HG03439 (cell line): ENCODE results near the gene CELA2A.
"Not testable (repeated sequence)": the region's sequence is repeated elsewhere in the genome, so short reads cannot be mapped to it uniquely, and the experiment has no call there.

Experiments
- ATAC-seq: cut with Tn5 transposase; IDR thresholded peaks from one replicate; pipeline ENCODE4 v1.9.1; 2021; ENCODE audit warnings: mild to moderate bottlenecking, moderate library complexity; ENCODE audit not compliant: unreplicated experiment

CELA2A gene

DNA sequence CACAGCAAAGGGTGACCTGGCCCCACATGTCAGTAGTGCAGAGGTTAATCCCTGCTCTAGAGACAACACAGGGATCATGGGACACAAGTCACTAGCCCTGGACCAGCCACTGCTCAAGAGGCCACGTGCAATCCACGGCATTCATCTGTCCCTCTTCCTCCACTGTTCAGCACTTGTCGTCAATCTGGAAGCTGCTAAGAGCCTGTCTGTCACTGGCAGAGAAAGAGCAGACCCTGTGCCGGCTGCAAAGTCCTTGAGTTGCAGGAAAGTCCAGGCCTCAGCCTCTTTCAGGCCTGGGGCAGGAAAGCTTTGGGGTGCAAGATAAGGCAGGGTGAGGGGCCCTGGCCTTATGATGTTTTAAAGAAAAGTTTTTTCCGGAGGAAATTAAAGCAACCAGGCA is 36.1 kb downstream of the CELA2A start:
- no peak for ATAC-seq

DNA sequence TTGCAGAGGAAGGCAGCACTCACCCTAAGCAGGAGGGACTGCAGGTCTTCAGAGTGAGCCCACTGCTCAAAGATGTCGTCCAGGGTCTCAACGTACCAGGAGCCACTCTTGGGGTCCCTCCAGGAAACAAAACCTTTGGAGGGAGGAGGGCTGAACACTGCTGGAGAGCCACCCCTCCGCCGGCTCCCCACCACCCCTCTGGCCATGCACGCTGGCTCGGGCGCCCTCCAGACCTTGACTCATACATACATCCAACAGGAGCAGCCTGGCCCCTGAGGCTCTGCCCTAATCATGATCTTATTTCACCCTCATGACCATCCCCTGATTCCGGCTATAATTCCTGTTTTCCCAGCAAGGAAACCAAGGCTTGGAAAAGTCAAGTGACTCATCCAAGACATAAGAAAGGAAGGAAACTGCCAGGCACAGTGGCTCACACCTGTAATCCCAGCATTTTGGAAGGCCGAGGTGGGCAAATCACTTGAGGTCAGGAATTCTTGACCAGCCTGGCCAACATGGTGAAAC is 37.4 kb downstream of the CELA2A start:
- ATAC-seq = no peak

DNA sequence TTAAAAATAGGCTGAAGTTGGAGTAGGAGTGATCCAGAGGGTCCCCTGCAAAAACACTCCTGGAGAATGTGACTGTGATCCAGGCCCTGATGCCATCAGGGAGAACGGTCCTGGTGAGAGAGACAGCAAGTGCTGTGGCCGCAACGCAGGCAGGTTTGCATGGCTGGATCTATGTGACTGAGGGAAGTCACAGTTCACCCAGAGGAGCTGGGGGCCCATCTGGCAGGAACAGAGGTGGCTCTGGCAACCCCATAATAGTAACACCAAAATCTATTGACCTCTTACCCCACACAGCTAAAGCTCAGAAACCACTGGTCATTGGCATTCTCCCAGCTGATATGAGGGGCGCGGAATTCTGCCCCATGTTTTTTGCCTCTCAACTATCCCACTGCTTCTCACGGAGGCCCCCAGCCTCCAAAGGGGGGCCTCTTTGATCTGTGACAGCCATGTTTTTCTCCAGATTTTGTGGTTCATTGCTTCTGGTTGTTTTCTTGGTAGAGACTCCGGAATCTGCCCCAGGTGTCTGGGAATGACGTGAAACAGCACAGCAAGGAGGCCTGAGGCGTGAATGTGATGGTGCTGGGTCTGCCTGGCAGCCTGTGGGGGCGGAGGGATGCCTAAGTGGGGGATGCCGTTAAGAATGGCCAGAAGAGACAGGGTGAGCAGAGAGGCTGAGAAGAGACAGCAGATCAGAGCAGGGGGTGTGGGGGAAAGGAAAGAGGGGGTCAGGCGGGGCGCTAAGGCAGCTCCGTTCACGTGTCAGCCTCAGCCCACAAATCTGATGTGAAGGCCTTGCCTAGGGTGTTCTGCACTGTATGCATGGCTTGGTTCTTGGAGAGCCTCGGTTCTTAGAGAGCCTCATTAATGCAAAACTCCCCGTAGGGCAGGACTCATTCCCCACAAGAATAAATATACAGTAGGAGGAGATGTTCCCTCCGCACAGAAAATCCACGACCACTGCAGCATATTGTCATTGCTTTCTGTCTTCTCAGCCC is 43.9 kb downstream of the CELA2A start:
- ATAC-seq = no peak

DNA sequence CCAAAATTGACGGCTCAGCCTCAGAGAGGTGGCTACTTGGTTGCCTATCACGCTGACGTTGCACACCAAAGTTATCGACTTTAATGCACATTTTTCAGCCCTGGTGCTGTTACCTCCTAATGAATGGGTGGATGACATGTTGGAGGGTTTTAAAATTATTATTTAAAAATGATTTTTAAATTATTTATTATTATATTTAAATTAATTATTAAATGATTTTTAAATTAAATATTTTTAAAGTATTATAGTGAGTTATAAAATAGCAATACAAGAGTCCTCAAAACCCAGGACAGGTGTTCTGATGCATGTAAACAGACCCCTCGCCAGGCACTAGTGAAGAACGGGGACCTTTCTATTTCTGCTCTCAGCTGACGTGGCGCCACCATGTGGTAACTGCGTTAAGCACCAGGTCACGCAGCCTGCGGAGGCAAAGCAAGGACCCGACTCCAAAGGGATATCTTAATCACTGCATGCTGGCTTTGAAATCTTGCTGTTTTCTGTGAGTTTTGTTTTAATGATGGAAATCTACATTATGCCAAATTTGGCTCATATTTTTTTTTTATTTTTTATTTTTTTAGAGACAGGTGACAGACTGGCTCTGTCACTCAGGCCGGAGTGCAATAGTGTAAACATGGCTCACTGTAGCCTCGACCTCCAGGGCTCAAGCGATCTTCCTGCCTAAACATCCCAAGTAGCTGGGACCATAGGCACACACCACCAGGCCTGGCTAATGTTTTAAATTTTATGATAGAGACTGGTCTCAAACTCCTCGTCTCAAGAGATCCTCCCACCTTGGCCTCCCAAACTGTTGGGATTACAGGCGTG is 44.9 kb downstream of the CELA2A start:
- ATAC-seq = no peak

DNA sequence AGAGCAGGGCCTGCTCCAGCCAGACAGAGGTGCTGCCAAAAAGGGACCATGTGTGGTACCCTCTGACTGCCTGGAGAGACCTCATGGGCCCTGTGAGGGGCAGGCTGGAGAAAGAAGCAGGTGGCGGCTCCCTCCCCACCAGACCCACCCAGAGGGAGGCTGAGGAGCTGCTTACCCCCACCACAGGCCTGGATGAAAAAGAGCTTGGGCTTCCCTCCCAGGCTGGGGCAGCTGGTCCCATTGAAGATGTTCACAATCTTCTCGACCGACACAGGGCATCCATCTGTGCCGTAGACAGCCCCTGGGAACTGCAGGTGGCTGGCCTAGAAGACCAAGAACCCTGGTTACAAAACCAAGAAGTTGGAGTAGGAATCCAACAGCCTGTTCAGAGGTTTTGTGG is 47.9 kb downstream of the CELA2A start:
- ATAC-seq = no peak

DNA sequence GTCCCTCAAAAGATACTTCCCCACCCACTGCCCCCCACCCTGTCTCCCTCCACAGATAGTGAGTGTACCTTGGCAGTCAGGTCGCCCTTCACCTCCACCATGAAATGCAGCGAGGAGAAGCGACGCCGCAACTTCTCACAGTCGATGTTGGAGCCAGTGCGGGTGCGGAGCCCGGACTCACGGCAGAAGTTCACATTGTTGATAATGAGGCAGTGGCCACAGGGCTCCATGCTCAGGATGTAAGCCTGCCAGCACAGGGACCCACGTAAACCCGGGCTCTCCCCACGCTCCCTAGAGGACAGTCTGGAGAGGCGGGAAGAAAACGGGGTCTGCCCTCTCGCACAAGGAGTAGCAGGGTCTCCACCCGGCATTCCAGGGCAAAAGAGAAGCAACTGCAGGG is 50.3 kb downstream of the CELA2A start:
- no peak for ATAC-seq

DNA sequence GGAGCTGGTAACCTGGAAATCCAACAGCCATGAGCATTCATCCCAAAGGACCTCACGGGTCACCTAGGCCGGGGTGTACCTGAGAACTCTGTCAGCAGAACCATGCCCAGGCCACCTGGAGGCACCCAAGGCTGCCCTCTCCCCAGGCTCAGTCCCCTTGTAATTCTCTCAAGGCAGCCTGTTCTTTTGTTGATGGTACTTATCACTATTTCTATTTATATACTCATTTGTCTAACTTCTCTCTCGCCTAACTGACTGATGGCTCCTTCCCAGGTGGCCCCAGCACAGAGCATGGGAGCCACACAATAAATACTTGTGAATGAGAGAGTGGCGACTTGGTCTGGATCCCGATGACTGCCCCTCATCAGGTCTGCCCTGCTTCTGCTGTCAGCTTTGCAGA is 50.7 kb downstream of the CELA2A start:
- no peak for ATAC-seq

DNA sequence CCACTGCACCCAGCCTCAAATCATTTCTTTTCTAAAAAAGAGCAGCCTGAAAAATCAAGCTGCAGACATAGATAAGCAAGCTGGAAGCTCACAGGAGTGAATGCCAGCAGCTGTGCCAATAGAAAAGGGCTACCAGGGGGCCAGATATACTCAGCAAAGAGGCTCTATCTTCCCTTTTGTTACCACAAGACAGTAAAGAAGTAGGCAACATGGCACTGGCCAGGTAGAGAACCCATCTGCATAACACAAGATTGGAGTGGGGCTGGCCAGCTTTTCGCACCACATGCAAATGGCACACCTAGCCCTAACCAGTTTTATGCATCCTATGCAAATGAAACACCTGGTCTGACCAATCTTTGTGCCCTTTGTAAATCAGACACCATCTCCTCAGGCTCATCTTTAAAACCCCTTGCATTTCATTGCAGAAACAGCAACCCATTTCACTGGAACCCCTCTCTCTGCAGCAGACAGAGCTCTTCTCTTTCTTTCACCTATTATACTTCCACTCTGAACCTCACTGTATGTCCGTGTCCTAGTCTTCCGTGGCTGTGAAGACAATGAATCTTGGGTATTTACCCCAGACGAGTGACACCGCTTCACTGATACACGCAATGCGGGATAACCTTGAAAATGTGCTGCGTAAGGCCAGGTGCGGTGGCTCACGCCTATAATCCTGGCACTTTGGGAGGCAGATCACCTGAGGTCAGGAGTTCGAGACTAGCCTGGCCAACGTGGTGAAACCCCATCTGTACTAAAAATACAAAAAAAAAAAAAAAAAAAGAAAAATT is 52.4 kb downstream of the CELA2A start:
- ATAC-seq = no peak

DNA sequence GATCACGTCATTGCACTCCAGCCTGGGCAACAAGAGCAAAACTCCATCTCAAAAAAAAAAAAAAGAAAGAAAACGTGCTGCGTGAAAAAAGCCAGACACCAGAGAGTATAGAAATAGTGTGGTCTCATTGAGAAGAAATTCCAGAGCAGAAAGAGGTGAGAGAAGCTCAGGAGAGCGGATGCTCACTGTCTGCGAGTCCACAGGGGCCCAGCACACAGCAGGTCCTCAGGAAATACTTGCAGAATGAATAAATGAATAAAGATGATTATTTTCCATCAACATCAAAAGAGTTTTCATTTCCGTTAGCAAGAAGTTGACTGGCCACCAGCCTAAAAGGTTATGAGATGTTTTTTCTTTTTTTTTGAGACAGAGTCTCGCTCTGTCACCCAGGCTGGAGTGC is 53.1 kb downstream of the CELA2A start:
- ATAC-seq = no peak

DNA sequence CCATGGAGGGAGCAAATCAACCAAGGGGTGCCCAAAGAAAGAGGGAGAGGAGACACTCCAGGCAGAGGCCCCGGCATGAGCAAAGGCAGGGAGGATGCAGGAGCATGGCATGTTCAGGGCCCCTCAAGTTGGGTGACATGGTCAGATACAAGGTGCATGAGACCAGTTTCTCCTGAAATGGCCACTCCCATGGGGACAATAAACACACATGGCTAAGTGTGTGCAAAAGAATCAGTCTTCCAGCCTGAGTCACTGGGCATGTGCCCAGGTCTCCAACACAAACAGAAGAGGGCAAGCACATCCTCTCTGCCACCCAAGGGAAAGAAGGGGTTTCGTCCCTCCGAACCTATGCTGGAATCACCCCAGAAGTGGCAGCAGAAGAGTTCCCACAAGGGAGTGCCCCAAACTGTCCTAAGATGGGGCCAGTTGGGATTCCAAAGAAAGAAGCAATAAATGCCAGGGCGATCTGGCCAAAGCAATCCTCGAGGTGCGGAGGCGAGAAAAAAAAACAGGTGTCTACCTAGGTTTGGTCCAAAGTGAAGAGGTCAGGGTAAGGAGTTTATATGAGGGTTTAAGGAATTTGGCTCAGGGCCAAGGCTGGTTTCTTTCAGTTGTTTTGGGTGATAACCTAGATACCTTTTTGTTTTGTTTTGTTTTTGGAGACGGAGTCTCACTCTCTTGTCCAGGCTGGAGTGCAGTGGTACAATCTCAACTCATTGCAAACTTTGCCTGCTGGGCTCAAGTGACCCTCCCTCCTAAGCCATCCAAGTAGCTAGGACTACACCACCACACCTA is 54.3 kb downstream of the CELA2A start:
- no peak for ATAC-seq

DNA sequence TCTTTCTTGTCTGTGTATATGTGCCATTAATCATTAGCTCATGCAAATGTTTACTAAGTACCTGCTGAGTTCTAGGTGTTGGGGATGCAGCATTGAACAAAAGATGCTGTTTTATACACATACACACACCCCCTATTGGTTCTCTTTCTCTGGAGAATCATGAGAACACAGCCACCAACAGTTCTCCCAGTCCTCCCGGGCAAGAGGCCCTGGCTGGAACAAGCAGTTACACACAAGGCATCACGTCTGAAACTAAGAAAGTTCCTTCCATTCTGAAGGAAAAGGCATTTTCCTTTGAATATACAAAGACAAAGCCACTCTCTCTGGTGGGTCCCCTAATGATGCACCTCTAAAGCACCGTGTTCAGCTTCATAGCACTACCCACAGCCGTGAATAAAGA is 56.7 kb downstream of the CELA2A start:
- ATAC-seq = no peak

DNA sequence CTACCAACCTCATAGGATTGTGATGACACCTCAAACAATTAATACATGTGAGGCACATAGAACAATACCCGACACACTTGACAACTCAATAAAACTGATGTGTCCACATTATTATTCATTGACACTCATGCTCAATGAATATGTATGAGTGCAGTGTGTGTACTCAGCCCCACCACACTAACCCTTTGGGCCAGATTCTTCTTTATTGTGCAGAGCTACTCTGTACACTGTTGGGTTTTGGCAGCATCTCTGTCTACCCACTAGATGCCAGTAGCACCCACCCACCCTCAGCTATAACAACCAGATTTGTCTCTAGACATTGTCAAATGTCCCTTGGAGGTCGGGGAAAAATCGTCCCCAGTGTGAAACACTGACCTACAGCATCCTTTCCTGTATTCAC is 57.4 kb downstream of the CELA2A start:
- ATAC-seq = no peak

DNA sequence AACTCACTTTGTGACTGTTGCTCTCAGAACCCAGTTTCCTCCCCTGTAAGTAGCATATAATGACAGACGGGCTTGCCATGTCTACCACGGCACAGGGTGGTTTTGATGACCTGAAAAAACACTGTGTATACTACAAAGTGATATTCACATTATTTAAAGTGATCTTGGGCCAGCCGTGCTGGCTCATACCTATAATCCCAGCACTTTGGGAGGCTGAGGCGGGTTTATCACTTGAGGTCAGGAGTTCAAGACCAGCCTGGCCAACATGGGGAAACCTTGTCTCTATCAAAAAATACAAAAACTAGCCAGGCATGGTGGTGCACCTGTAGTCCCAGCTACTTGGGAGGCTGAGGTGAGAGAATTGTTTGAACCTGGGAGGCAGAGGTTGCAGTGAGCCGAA is 58.0 kb downstream of the CELA2A start:
- not testable (repeated sequence) for ATAC-seq

DNA sequence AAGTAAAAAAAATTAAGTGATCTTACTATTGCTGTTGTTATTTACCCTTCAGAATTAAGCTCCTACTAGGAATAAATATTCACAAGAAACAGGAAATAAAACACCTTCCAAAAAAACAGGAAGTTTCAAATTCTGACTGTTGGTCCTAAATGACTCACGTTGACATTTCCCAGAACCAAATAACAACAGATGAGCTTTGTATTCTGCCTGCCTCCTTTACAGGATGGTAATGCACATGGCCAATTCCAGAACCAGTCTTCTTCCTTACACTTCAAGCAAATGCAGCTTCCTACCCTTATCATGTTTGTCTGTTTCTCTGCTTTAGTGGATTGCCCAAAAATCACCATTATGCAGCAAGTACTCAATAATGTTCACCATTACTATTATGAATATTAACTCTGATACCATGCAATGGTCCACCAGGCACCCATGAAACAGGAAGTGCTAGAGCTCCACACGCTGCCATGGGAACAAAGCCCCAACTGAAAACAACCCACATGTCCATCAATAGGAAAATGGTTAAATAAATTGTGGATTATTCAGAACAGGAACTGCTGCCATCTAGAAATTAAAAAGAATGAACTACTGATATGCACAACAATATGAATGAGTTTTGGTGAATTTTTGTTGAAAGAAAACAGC is 58.6 kb downstream of the CELA2A start:
- no peak for ATAC-seq

DNA sequence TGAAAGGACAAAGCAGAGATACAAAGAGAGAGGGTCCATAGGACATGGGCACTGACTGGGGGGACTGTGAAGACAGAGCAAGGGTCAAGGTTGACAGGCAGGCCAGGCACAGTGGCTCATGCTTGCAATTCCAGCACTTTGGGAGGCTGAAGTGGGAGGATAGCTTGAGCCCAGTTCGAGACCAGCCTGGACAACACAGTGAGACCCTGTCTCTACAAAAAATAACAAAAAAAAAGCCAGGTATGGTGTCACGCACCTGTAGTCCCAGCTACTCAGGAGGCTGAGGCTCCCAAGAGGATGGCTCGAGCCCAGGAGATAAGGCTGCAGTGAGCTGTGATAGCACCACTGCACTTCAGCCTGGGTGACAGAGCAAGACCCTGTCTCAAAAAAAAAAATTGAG is 63.1 kb downstream of the CELA2A start:
- ATAC-seq = no peak

DNA sequence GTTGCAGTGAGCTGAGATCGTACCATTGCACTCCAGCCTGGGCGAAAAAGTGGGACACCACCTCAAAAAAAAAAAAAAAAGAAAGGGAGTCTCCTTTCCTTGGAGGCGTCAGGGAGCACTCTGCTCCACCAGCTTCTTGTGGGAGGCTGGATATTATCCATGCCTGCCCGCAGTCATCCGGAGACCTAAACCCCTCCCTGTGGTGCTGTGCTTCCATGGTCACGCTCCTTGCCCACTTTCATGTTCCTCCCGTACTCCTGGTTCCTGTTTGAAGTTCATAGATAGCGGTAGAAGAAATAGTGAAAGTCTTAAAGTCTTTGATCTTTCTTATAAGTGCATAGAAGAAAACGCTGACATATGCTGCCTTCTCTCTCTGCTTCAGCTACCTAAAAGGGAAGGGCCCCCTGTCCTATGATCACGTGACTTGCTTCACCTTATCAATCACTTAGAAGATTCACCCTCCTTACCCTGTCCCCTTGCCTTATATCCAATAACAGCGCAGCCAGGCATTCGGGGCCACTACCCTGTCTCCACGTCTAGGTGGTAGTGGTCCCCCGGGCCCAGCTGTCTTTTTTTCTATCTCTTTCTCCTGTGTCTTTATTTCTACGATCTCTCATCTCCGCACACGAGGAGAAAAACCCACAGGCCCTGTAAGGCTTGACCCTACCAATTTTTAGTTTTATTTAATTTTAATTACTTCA is 64.8 kb downstream of the CELA2A start:
- ATAC-seq = not testable (repeated sequence)
